Bone marrow (tissue), 2 donors: ENCODE measurements around the gene ATP2B2.

ENCODE experiments used
- DNase-seq, 2 donors: peaks; one replicate each; lab custom pipeline; 2025; lab: John Stamatoyannopoulos, UW

Gene ATP2B2

GRCh38 chr3:10469441-10470119 is 35.8 kb downstream of the ATP2B2 start:
- no peak for DNase-seq

DNA sequence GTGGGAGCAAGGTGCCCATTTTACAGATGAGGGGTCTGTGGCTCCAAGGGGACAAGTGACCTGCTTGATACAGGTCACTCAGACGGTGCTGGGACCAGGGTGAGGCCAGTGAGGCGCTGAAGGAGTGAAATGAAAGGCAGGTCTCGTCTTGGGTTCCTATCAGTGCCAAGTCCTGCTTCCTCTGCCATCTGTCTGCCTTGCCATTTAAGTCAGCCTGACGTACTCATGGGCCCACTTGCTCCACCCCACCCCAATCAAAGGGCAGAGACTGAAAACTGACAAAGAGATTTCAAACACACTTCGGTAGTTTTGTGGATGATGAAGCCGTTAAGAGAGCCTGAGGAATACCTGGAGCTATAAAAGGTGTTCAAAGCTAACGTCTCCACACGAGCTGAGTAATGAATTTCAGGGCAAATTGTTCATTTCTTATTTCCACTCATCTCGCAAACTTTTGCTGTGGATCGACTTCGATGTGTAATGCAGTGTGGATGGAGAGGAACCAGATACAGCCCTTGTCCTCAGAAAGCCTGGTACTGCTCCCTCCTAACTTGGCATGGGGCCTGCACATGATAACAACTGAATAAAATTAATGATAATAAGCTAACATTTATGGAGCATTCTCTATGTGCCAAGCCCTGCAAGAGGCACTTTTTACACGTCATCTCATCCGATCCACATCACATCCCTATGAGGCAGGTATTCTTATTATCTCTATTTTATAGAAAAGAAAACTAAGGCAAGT is 36.6 kb downstream of the ATP2B2 start:
- DNase-seq, result no peak

DNA sequence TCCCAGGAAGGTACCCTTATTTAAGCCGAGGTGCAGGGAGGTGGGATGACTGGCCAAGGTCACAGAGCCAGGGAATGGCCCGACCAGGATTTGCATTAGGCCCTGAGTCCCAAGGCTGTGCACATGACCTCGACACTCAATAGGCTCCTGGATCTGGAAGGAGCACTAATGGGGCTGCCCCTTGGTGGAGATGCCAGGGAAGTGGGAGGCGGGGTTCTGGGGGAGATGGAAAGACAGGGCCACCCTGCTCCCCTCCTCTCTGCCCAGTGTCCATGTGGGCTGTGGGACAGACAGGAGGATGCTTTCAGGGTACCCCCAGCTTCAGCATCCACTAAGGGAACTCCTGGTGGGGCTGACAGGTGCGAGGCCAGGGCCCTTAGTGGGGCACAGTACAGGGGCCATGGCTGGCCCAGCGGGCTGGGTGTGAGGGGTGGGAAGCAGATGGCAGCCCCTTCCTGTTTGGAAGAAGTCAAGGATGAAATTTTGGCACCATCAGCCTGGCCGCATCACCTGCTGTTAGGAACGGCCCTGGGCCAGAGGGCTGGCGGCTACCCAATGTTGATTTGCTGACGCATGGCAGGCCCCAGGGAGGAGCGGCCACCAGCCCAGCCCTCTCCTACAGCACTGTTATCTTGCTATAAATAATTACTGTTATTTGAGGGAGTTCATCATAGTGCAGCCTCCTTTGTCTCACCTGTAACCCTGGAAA is 37.3 kb downstream of the ATP2B2 start:
- no peak for DNase-seq

- no peak for DNase-seq
Observed at GRCh38 chr3:10467204-10467603, 38.2 kb downstream of the ATP2B2 start.

GRCh38 chr3:10466186-10466585 is 39.2 kb downstream of the ATP2B2 start:
- DNase-seq, result no peak

- no peak for DNase-seq
Observed at GRCh38 chr3:10465161-10465560, 40.2 kb downstream of the ATP2B2 start.

DNA sequence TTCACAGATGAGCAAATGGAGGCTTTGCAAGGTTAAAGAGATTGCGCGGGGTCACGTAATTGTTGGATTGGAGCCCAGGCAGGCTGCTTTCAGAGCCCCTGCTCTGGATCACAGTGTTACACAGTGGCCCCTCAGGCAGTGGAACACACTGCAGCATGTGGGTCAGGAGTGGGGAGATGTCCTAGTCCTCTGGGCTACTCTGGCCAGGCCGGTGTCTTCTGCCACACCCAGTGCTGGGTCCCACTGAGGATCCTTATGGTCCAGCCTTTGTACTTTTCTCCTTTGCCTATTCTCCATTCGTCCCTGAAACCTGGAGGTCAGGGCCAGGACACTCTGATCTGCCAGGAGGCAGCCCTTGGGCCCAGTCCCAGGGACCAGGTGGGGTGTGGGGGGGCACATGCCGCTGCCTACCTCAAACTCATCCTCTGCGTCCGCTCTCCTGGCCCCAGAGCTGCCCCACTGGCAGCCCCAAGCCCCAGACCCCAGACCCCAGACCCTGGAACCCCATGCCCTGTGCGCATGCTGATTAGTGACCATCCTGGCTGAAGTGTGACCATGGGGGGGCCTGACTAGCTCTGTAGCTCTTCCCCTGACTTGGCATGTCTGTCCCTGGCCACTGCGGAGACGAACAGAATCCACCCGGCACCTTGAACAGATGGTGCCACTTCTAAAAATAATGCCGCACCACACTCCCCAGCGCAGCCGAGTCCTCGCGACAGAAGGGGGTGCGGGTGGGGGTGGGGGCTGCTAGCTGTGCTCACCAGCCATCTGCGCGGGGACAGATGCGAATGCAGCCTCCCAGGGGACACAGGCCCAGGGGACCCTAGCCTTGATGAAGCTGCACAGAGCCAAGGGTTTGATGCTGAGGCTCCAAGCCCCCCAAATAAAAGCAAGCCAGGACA is 41.6 kb downstream of the ATP2B2 start:
- no peak for DNase-seq

- no peak for DNase-seq
Observed at GRCh38 chr3:10462641-10463532, 42.5 kb downstream of the ATP2B2 start.

DNA sequence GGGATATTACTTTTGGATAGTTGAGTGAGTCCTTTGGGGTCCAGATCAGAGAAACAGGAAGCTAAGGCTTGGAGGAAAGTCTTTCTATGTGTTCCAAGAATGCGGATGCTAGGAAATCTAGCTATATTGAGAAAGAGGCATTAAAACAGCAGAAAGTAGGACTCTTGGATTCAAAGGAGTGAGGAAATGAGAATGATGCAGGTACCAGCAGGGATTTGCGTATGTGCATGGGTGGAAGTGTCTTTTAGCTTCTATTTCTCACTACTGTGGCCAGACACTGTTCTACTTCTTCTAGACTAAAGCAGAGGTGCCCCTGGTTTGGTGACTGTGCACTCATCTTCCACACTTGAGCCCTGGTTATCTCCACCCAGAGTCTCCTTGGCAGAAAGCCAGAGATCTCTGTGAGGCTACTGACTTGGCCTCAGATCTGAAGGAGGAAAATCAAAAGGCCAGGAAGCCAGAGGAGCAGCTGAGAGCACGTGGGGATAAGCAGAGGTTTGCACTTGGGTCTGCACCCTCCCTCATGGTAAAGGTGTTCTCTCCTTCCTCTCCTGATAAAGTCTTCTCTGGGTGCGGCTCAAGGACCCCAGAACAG is 44.3 kb downstream of the ATP2B2 start:
- DNase-seq, result no peak

DNA sequence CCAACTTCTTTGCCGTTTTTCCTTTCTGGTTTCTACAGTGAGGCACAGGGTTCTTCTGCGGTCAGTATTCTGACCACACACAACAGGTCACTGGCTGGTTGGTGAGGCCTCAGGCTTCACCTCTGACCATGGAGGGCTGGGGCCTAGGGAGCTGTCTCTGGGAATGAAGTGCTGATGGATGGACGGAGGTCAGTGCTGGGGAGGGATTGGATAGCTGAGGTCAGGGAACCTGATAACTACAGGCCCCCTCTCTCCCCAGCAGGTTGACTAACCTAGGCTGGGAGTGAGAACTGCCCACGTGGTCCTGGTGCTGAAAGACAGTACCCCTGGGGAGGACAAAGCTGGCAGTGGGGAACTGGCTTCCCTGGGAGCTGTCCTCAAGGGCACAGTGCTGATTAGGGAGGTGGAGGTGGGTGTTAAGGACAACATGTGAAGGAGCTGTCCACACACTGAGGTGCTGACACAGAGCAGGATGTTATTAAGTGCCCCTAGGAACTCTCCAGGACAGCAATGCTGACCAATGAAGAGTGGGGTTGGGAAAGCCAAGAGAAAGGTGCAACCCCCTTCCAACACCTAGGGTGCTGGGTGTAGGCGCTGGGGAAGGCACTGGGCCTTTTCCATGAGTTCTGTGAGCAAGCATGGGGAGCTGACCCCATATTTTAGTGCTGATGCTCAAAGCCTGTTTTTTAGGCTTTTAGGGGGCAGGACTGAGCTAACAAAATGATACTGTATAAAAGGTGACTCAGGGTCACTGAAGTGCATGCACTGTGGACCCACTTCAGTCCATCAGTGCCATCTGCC is 45.2 kb downstream of the ATP2B2 start:
- no peak for DNase-seq

GRCh38 chr3:10457560-10457959 is 47.8 kb downstream of the ATP2B2 start:
- no peak for DNase-seq

DNA sequence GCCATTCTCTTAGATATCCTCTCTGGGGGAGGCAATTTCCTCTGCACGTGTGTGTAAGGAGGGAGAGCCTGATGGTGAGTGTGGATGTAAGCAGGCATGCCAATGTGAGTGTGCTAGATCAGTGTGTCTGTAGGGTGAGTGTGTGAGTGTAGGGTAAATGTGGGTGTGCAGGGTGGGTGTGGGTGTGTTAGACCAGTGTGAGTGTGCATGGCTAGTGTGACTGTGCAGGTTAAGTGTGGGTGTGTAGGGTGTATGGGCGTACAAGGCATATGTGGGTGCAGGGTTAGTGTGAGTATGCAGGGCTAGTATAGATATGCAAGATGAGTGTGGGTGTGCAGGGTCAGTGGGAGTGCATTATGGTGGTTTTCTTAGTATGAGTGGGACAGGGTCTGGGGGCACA is 48.4 kb downstream of the ATP2B2 start:
- no peak for DNase-seq

GRCh38 chr3:10455545-10455914 is 49.9 kb downstream of the ATP2B2 start:
- DNase-seq, result no peak

GRCh38 chr3:10454907-10455544 is 50.4 kb downstream of the ATP2B2 start:
- no peak for DNase-seq

DNA sequence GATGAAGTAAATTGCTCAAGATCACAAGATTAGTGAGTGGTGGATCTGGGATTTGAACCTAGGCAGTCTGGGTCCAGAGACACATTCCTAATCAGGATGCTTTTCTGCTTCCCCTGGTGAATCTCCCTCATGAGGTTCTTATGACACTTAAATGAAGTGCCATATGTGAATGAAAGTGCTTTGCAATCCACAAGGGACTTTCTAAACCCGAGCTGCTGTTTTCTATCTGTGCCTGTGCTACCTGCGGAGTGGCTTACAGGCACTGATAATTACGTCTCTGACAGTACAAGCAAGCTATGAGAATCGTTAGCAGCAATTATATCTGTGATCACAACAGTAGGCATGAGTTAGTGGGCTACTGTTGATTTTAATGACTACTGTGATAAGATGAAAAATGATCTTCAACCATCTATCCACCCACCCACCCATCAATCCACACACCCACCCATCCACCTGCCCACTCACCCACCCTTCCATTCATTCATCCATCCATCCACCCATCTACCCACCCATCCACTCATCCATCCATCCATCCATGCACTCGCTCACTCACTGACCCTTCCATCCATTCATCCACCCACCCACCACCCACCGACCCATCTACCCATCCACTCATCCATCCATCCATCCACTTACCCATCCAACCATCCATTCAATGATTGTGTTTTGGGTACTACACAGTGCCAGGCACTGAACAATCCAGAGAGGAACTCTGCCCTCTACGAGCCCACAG is 51.8 kb downstream of the ATP2B2 start:
- DNase-seq, result no peak

DNA sequence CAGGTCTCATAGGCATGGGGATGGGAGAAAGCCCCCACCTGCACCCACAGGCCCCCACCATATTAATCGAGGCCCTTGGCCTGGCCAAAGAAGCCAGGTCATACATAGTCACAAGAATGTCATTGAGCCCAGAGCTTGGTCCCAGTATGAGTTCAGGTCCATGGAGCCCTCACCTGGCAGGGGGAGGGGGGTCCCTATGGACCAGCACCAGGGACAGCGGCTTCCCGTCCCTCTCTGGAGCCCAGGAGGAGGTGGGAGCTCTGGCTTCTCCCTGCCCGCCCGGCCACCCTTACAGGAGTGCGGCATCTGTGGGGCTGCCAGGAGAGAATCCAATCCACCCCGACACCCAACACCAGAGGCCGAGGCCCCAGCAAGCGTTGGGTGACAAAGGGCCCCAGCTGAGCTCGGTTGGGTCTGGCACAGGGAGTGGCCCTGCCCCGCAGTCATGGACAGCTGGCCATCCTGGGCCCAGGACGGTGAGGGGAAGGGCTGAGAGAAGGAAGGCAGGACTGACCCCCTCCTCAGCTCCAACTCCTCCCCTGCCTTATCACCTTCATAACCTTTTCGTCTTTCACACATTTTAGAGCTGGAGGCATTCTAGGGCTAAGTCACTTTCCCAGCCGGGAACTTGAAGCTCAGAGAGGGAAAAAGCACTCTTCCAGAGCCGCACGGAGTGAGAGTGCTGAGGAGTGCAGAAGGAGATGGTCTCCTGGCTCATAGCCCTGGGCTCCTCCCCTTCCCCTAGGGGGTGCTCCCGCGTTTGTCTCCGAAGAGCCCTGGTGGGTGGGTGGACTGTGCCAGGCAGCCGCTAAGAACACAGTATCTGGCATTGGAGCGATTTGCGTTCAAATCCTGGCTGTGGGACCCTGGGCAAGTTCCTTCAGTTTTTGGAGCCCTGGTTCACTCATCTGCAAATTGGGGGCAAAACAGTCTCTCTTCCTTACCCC is 54.6 kb downstream of the ATP2B2 start:
- no peak for DNase-seq

DNA sequence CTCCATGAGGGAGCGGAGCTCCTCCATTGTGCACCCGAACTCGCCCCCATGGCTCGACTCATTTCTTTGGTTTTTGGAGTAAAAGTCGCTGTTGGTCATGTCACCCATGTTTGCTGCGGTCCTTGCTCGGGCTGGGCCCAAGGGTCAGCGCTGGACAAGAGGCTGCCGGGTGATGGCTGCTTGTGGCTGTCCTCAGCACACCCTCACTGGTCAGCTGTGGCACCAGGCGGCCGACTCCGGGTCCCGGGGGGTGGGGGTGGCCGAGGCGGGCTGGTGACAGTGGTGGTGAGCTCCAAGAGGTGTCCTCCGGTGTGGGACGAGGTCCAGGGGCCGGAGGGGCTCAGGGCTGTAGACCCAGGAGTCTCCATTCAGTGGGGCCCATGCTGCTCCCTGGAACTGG is 56.0 kb downstream of the ATP2B2 start:
- DNase-seq, result no peak

- no peak for DNase-seq
Observed at GRCh38 chr3:10448544-10448943, 56.8 kb downstream of the ATP2B2 start.
